Iris pigment epithelial cell (primary cell): ENCODE measurements around the gene CCL7.
A peak's percentile ranks its signal among the peaks of the same experiment; 100 is the strongest.

ENCODE experiments used
- DNase-seq: peaks from one replicate; pipeline ENCODE4 v3.0.0-alpha.2; 2011; ENCODE audit warnings: low read depth

The CCL7 gene

GRCh38 chr17:34246881-34247280 is 23.1 kb upstream of the CCL7 start:
- DNase-seq = no peak

GRCh38 chr17:34248511-34249024 is 21.5 kb upstream of the CCL7 start:
- peak; percentile 87 for DNase-seq

GRCh38 chr17:34249061-34249460 is 21.0 kb upstream of the CCL7 start:
- DNase-seq = no peak

GRCh38 chr17:34249478-34249877 is 20.5 kb upstream of the CCL7 start:
- peak; percentile 25 for DNase-seq

GRCh38 chr17:34251186-34251585 is 18.8 kb upstream of the CCL7 start:
- no peak for DNase-seq

- peak; percentile 70 for DNase-seq
Observed at GRCh38 chr17:34252095-34252443, 18.0 kb upstream of the CCL7 start.

- DNase-seq = peak; percentile 88
Observed at GRCh38 chr17:34252444-34253138, 17.4 kb upstream of the CCL7 start.

GRCh38 chr17:34253139-34253525 is 16.9 kb upstream of the CCL7 start:
- DNase-seq = no peak

GRCh38 chr17:34254146-34254545 is 15.9 kb upstream of the CCL7 start:
- peak; percentile 70 for DNase-seq

GRCh38 chr17:34254651-34255380 is 15.2 kb upstream of the CCL7 start, which contains the start of gene CCL2:
TSS of gene CCL2 (plus strand) at chr17:34255285. CDS start at chr17:34255350, 65 bp downstream.
- peak; percentile 74 for DNase-seq

- DNase-seq = no peak
Observed at GRCh38 chr17:34255381-34255732, 14.7 kb upstream of the CCL7 start.

GRCh38 chr17:34255841-34256240 is 14.2 kb upstream of the CCL7 start:
- no peak for DNase-seq

GRCh38 chr17:34257299-34257985 is 12.6 kb upstream of the CCL7 start:
- DNase-seq = no peak

- no peak for DNase-seq
Observed at GRCh38 chr17:34257986-34258326, 12.1 kb upstream of the CCL7 start.

- no peak for DNase-seq
Observed at GRCh38 chr17:34259146-34259545, 10.9 kb upstream of the CCL7 start.

- no peak for DNase-seq
Observed at GRCh38 chr17:34260861-34261260, 9.2 kb upstream of the CCL7 start.

GRCh38 chr17:34261568-34262337 is 8.3 kb upstream of the CCL7 start:
- DNase-seq = no peak

GRCh38 chr17:34265711-34266110 is 4.3 kb upstream of the CCL7 start:
- DNase-seq = no peak

- DNase-seq = peak; percentile 92
Observed at GRCh38 chr17:34275881-34276280, 5.9 kb downstream of the CCL7 start.

- no peak for DNase-seq
Observed at GRCh38 chr17:34276826-34277225, 6.8 kb downstream of the CCL7 start.

- no peak for DNase-seq
Observed at GRCh38 chr17:34283571-34283970, 13.6 kb downstream of the CCL7 start.

GRCh38 chr17:34285286-34285792 is 15.3 kb downstream of the CCL7 start, which contains the start of gene CCL11:
TSS of gene CCL11 (plus strand) at chr17:34285742. CDS start at chr17:34285809, 67 bp downstream.
- no peak for DNase-seq
